Suprapubic skin (tissue), 4 donors: ENCODE data around the gene CAMK2G. TPM values are rescaled to one million over a fixed set of nuclear protein-coding genes. Genes with fewer than 3 reads are reported as not detected.

Source experiments
- DNase-seq, 2 donors: peaks; one replicate each; pipeline ENCODE4 v3.0.0-alpha.2; 2019; ENCODE audit warnings: low spot score in 2 of 2
- H3K27ac ChIP-seq: fragments of 200-600 bp; sonication (generic); one replicate; pipeline ENCODE4 v1.5.1; 2019
- H3K27me3 ChIP-seq: fragments of 200-600 bp; sonication (generic); one replicate; pipeline ENCODE4 v1.5.1; 2019
- H3K36me3 ChIP-seq: fragments of 200-600 bp; sonication (generic); one replicate; pipeline ENCODE4 v1.5.1; 2019
- H3K4me1 ChIP-seq: fragments of 200-600 bp; sonication (generic); one replicate; pipeline ENCODE4 v1.5.1; 2019
- H3K4me3 ChIP-seq: fragments of 200-600 bp; sonication (generic); one replicate; pipeline ENCODE4 v1.5.1; 2019; ENCODE audit warnings: mild to moderate bottlenecking
- H3K9me3 ChIP-seq: fragments of 200-600 bp; sonication (generic); one replicate; pipeline ENCODE4 v1.5.1; 2019
- CTCF ChIP-seq, 2 donors: fragments of 200-600 bp in 1 of 2; fragments of 450-650 bp in 1 of 2; sonication (generic) in 1 of 2; IDR thresholded peaks; one replicate each; pipeline ENCODE4 v1.5.1; 2016 to 2019; ENCODE audit warnings: antibody characterized with exemption in 2 of 2, mild to moderate bottlenecking in 1 of 2, moderate library complexity in 1 of 2
- EP300 ChIP-seq: sonication (generic); formaldehyde crosslinking; IDR thresholded peaks from one replicate; pipeline ENCODE4 v1.6.1; 2017; ENCODE audit warnings: antibody characterized with exemption
- POLR2A ChIP-seq, 2 donors: fragments of 450-650 bp; IDR thresholded peaks; one replicate each; pipeline ENCODE4 v1.6.1; 2017; ENCODE audit warnings: antibody characterized with exemption in 2 of 2, mild to moderate bottlenecking in 2 of 2, moderate library complexity in 2 of 2
- POLR2AphosphoS5 ChIP-seq, 3 donors: sonication (generic); formaldehyde crosslinking; IDR thresholded peaks; one replicate each; pipeline ENCODE4 v1.6.1; 2017; ENCODE audit warnings: antibody characterized with exemption in 3 of 3
- WGBS: methylation state at CpG from one replicate; pipeline ENCODE4 v1.1.5; 2018; 5-methylcytosine and 5-hydroxymethylcytosine counted together
- total RNA-seq, 4 donors: library from RNA; depleted of rRNA; stranded (reverse); fragments of >200 nt; gene quantifications; one replicate each; pipeline ENCODE4 v1.1.0, GENCODE V29; 2016

CAMK2G gene
- total RNA-seq, 4 donors from 2014 or later, result 16.9 to 35.2 (median 20.6) TPM

GRCh38 chr10:73858013-73858708, 16.2 kb downstream of the CAMK2G start:
- H3K27me3 ChIP-seq, result no peaks in the 10 kb centered on the region
- WGBS, result 91% methylated on average over 12 of the region's 12 CpGs
- no peak overlapping the region for H3K4me3 ChIP-seq
- TF ChIP-seq POLR2AphosphoS5 (IDR thresholded peaks at IDR 0.05) (no peak), POLR2A (IDR thresholded peaks at IDR 0.05) (no peak), CTCF (IDR thresholded peaks at IDR 0.05) (no peak), EP300 (no peak)
- H3K36me3 ChIP-seq, result peaks cover 40% of the 10 kb centered on the region
- DNase-seq, result no peak
- H3K4me1 ChIP-seq, result peaks cover 34% of the 10 kb centered on the region
- H3K9me3 ChIP-seq, result no peaks in the 10 kb centered on the region
- no peak overlapping the region for H3K27ac ChIP-seq

DNA sequence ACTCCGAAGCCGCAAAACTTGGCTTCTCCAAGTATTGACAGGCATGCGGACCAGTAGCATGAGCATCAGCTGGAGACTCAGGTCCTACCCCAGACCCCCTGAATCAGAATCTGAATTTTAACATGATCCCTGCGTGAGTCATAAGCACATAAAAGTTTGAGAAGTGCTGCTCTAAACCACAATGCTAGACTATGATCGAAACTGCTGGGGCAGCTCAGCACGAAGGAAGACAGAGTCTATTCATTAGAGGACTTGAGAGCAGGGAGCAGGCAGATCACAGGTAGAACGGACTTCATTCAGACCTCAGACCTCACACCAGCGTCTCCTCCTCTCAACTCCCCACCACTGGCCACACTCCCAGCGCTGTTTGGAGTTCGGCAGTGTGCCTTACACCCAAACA, 16.9 kb downstream of the CAMK2G start:
- WGBS, result 83% methylated on average over 10 of the region's 10 CpGs
- no peak for DNase-seq
- no peaks in the 10 kb centered on the region for H3K27me3 ChIP-seq
- no peaks in the 10 kb centered on the region for H3K9me3 ChIP-seq
- H3K4me1 ChIP-seq, result peaks cover 27% of the 10 kb centered on the region
- H3K27ac ChIP-seq, result no peak overlapping the region
- TF ChIP-seq CTCF (IDR thresholded peaks at IDR 0.05) (no peak), POLR2AphosphoS5 (IDR thresholded peaks at IDR 0.05) (no peak), EP300 (no peak), POLR2A (IDR thresholded peaks at IDR 0.05) (no peak)
- H3K36me3 ChIP-seq, result peaks cover 47% of the 10 kb centered on the region
- no peak overlapping the region for H3K4me3 ChIP-seq

DNA sequence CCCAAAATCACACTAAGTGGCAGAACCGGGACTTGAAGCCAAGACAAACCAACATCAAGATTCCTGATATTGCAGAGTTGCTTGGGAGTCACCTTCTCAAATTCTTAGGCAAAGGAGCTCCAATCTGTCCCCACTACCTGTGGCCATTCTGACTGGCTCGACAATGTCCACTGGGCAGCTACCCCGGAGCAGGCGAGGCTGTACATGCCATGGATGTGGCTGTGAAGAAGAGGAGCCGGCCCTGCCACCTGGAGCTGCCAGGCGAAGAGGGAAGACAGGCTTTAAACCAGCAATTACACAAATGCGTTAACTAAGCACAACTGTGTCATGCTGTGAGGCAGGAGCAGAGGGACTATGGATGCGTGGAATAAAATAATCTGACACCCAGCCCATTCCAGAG, 18.1 kb downstream of the CAMK2G start:
- WGBS, result 80% methylated on average over 6 of the region's 8 CpGs
- Histone ChIP-seq H3K27me3 (no peaks in the 10 kb centered on the region), H3K4me3 (no peak overlapping the region), H3K27ac (no peak overlapping the region), H3K9me3 (no peaks in the 10 kb centered on the region), H3K36me3 (peaks cover 57% of the 10 kb centered on the region), H3K4me1 (peaks cover 26% of the 10 kb centered on the region)
- TF ChIP-seq POLR2AphosphoS5 (IDR thresholded peaks at IDR 0.05) (no peak), EP300 (no peak), CTCF (IDR thresholded peaks at IDR 0.05) (no peak), POLR2A (IDR thresholded peaks at IDR 0.05) (no peak)
- no peak for DNase-seq

- Histone ChIP-seq H3K9me3 (no peaks in the 10 kb centered on the region), H3K36me3 (peaks cover 53% of the 10 kb centered on the region), H3K27me3 (no peaks in the 10 kb centered on the region), H3K4me1 (peaks cover 34% of the 10 kb centered on the region), H3K27ac (no peak overlapping the region), H3K4me3 (no peak overlapping the region)
- no peak for DNase-seq
- TF ChIP-seq EP300 (no peak), CTCF (IDR thresholded peaks at IDR 0.05) (no peak), POLR2A (IDR thresholded peaks at IDR 0.05) (no peak), POLR2AphosphoS5 (IDR thresholded peaks at IDR 0.05) (no peak)
- whole genome bisulfite sequencing, result 46% methylated on average over 4 of the region's 4 CpGs
Measured at GRCh38 chr10:73855413-73855812, 18.9 kb downstream of the CAMK2G start.

GRCh38 chr10:73854310-73854709, 20.0 kb downstream of the CAMK2G start:
- Histone ChIP-seq H3K9me3 (no peaks in the 10 kb centered on the region), H3K36me3 (peaks cover 43% of the 10 kb centered on the region), H3K27ac (no peak overlapping the region), H3K4me3 (no peak overlapping the region), H3K27me3 (no peaks in the 10 kb centered on the region), H3K4me1 (peaks cover 37% of the 10 kb centered on the region)
- WGBS, result 68% methylated on average over 5 of the region's 5 CpGs
- TF ChIP-seq EP300 (no peak), CTCF (IDR thresholded peaks at IDR 0.05) (no peak), POLR2AphosphoS5 (IDR thresholded peaks at IDR 0.05) (no peak), POLR2A (IDR thresholded peaks at IDR 0.05) (no peak)
- no peak for DNase-seq
